ENCODE results near the gene GALNT10. TPM values are rescaled to one million over a fixed set of nuclear protein-coding genes. Genes with fewer than 3 reads are reported as not detected.

The GALNT10 gene
- total RNA-seq, 2 donors from 2014 or later = 30.2 to 43.4 TPM

- H3K4me3 ChIP-seq (ENCODE audit: low read length) = no peak overlapping the region
- H3K4me3 Mint-ChIP-seq = no peak overlapping the region
- H3K27me3 ChIP-seq (ENCODE audit: control insufficient read depth, insufficient read depth, low read length, poor library complexity, severe bottlenecking) = no peaks in the 10 kb centered on the region
- H3K4me1 Mint-ChIP-seq = peaks cover 25% of the 10 kb centered on the region
- no peak overlapping the region for H3K27ac Mint-ChIP-seq
- peaks cover 3% of the 10 kb centered on the region for H3K36me3 Mint-ChIP-seq (ENCODE audit: low read depth)
- H3K27ac ChIP-seq (ENCODE audit: low read depth, low read length) = no peak overlapping the region
- peaks cover 9% of the 10 kb centered on the region for H3K4me1 ChIP-seq (ENCODE audit: control insufficient read depth, insufficient read depth, low read length)
- H3K36me3 ChIP-seq (ENCODE audit: control insufficient read depth, insufficient read depth, low read length) = peaks cover 23% of the 10 kb centered on the region
- no peaks in the 10 kb centered on the region for H3K27me3 Mint-ChIP-seq (ENCODE audit: insufficient read depth)
- DNase-seq = no peak
- 92% methylated on average over 3 of the region's 3 CpGs; no CpG with 5 or more reads in 1 of the 2 experiments for WGBS, 2 experiments (ENCODE audit: insufficient coverage in 1 of 2, insufficient read length in 1 of 2)
- H3K9me3 ChIP-seq (ENCODE audit: control insufficient read depth, low read length) = no peaks in the 10 kb centered on the region
- no peaks in the 10 kb centered on the region for H3K9me3 Mint-ChIP-seq
- no peak overlapping the region for H3K9ac ChIP-seq (ENCODE audit: extremely low read depth, low read length, poor library complexity, severe bottlenecking)
- TF ChIP-seq, protein P1, sequence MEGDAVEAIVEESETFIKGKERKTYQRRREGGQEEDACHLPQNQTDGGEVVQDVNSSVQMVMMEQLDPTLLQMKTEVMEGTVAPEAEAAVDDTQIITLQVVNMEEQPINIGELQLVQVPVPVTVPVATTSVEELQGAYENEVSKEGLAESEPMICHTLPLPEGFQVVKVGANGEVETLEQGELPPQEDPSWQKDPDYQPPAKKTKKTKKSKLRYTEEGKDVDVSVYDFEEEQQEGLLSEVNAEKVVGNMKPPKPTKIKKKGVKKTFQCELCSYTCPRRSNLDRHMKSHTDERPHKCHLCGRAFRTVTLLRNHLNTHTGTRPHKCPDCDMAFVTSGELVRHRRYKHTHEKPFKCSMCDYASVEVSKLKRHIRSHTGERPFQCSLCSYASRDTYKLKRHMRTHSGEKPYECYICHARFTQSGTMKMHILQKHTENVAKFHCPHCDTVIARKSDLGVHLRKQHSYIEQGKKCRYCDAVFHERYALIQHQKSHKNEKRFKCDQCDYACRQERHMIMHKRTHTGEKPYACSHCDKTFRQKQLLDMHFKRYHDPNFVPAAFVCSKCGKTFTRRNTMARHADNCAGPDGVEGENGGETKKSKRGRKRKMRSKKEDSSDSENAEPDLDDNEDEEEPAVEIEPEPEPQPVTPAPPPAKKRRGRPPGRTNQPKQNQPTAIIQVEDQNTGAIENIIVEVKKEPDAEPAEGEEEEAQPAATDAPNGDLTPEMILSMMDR (conservative IDR thresholded peaks at IDR 0.05) = no peak
Measured at GRCh38 chr5:154371687-154372086, 181.2 kb downstream of the GALNT10 start.

DNA sequence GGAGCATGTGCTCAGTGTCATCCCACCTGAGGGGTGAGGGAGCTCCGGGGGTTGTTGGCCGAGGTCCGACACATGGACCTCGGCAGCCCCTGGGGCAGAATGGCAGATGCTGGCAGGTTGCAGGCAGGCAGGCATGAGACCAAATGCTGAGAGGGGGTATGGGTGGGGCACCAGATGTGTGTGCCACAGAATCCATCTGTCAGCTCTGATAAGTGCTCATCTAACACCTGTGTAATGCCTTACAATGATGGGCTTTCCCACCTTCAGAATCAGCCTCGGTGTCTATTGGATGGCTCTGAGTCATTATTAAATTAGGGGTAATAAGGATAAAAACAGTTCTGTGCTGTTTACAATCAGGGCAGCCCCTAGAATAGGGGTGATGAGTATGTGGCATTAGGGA, 182.1 kb downstream of the GALNT10 start:
- Histone ChIP-seq H3K27me3 (ENCODE audit: control insufficient read depth, insufficient read depth, low read length, poor library complexity, severe bottlenecking) (no peaks in the 10 kb centered on the region), H3K27ac (ENCODE audit: low read depth, low read length) (no peak overlapping the region), H3K4me3 (ENCODE audit: low read length) (no peak overlapping the region), H3K36me3 (ENCODE audit: control insufficient read depth, insufficient read depth, low read length) (peaks cover 33% of the 10 kb centered on the region), H3K9ac (ENCODE audit: extremely low read depth, low read length, poor library complexity, severe bottlenecking) (no peak overlapping the region), H3K4me1 (ENCODE audit: control insufficient read depth, insufficient read depth, low read length) (peaks cover 8% of the 10 kb centered on the region), H3K9me3 (ENCODE audit: control insufficient read depth, low read length) (no peaks in the 10 kb centered on the region)
- H3K36me3 Mint-ChIP-seq (ENCODE audit: low read depth) = peaks cover 9% of the 10 kb centered on the region
- no peak overlapping the region for H3K27ac Mint-ChIP-seq
- DNase-seq = no peak
- H3K9me3 Mint-ChIP-seq = no peaks in the 10 kb centered on the region
- peaks cover 22% of the 10 kb centered on the region for H3K4me1 Mint-ChIP-seq
- H3K4me3 Mint-ChIP-seq = no peak overlapping the region
- no peaks in the 10 kb centered on the region for H3K27me3 Mint-ChIP-seq (ENCODE audit: insufficient read depth)
- TF ChIP-seq, protein P1 (conservative IDR thresholded peaks at IDR 0.05) = no peak
- 95% methylated on average over 5 of the region's 5 CpGs; no CpG with 5 or more reads in 1 of the 2 experiments for WGBS, 2 experiments (ENCODE audit: insufficient coverage in 1 of 2, insufficient read length in 1 of 2)

- no peak for DNase-seq
- H3K4me3 ChIP-seq (ENCODE audit: low read length) = no peak overlapping the region
- peaks cover 40% of the 10 kb centered on the region for H3K36me3 ChIP-seq (ENCODE audit: control insufficient read depth, insufficient read depth, low read length)
- TF ChIP-seq, protein P1 (conservative IDR thresholded peaks at IDR 0.05) = no peak
- H3K9me3 Mint-ChIP-seq = no peaks in the 10 kb centered on the region
- no peak overlapping the region for H3K9ac ChIP-seq (ENCODE audit: extremely low read depth, low read length, poor library complexity, severe bottlenecking)
- H3K27ac Mint-ChIP-seq = no peak overlapping the region
- H3K27me3 Mint-ChIP-seq (ENCODE audit: insufficient read depth) = no peaks in the 10 kb centered on the region
- no peak overlapping the region for H3K4me3 Mint-ChIP-seq
- H3K36me3 Mint-ChIP-seq (ENCODE audit: low read depth) = peaks cover 13% of the 10 kb centered on the region
- peaks cover 16% of the 10 kb centered on the region for H3K4me1 Mint-ChIP-seq
- WGBS, 2 experiments (ENCODE audit: insufficient coverage in 1 of 2, insufficient read length in 1 of 2) = 100% methylated on average over 1 to 4 of the region's 4 CpGs
- H3K4me1 ChIP-seq (ENCODE audit: control insufficient read depth, insufficient read depth, low read length) = peaks cover 5% of the 10 kb centered on the region
- H3K27ac ChIP-seq (ENCODE audit: low read depth, low read length) = no peak overlapping the region
- H3K9me3 ChIP-seq (ENCODE audit: control insufficient read depth, low read length) = no peaks in the 10 kb centered on the region
- no peaks in the 10 kb centered on the region for H3K27me3 ChIP-seq (ENCODE audit: control insufficient read depth, insufficient read depth, low read length, poor library complexity, severe bottlenecking)
Measured at GRCh38 chr5:154373326-154373725, 182.8 kb downstream of the GALNT10 start.

Measured in endodermal cell (in vitro differentiated cells).